ENCODE data around the gene AFG1L.
"Not testable (repeated sequence)": the region's sequence is repeated elsewhere in the genome, so short reads cannot be mapped to it uniquely, and the experiment has no call there.

The AFG1L gene

GRCh38 chr6:108407904-108408827, 113.3 kb downstream of the AFG1L start:
- H3K36me3 ChIP-seq (ENCODE audit: insufficient read depth, low read length), result no peaks in the 10 kb centered on the region
- no peaks in the 10 kb centered on the region for H3K27me3 ChIP-seq (ENCODE audit: insufficient read depth, low read length, poor library complexity, severe bottlenecking)
- no peak overlapping the region for H3K4me2 ChIP-seq (ENCODE audit: low read depth, low read length, poor library complexity, severe bottlenecking)
- H3K4me1 ChIP-seq (ENCODE audit: insufficient read depth, low read length, poor library complexity, severe bottlenecking), result no peaks in the 10 kb centered on the region
- H3K9me2 ChIP-seq (replicated peaks; ENCODE audit: low read depth, low read length), result no peaks in the 10 kb centered on the region
- no peak overlapping the region for H3K9ac ChIP-seq (ENCODE audit: low read depth, low read length, poor library complexity, severe bottlenecking)
- H3K9me3 ChIP-seq (ENCODE audit: insufficient read depth, low read depth, low read length), result no peaks in the 10 kb centered on the region
- TF ChIP-seq CTCF (conservative IDR thresholded peaks at IDR 0.05; ENCODE audit: low read length), result no peak
- H3K79me2 ChIP-seq (ENCODE audit: insufficient read depth, low read length), result no peaks in the 10 kb centered on the region
- no peak overlapping the region for H3K4me3 ChIP-seq (ENCODE audit: low read length, poor library complexity, severe bottlenecking)
- H4K20me1 ChIP-seq (ENCODE audit: insufficient read depth, low read length, poor library complexity, severe bottlenecking), result no peaks in the 10 kb centered on the region
- H3F3A ChIP-seq (ENCODE audit: low read depth), result no peaks in the 10 kb centered on the region
- H2AFZ ChIP-seq (ENCODE audit: low read length), result no peak overlapping the region

DNA sequence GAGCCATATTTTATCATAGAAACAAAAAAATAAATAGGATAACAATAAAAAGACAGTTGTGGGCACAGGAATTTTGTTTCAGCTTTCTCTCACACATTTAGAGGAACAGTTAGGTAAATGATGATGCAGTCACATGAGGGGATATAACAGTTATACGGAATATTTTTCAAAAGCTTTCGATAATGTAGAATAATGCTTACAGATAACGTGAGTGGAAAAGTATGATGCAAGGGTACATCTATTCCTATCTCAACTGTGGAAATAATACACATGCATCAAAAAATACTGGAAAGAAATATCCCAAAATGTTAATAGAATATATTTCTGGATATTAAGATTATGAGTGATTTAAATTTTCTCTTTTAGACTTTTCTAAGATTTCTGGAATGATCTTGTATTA, 114.0 kb downstream of the AFG1L start:
- Histone ChIP-seq H3K9me2 (replicated peaks; ENCODE audit: low read depth, low read length) (no peaks in the 10 kb centered on the region), H3F3A (ENCODE audit: low read depth) (no peaks in the 10 kb centered on the region), H3K4me2 (ENCODE audit: low read depth, low read length, poor library complexity, severe bottlenecking) (no peak overlapping the region), H3K36me3 (ENCODE audit: insufficient read depth, low read length) (no peaks in the 10 kb centered on the region), H3K27me3 (ENCODE audit: insufficient read depth, low read length, poor library complexity, severe bottlenecking) (no peaks in the 10 kb centered on the region), H2AFZ (ENCODE audit: low read length) (no peak overlapping the region), H3K4me3 (ENCODE audit: low read length, poor library complexity, severe bottlenecking) (no peak overlapping the region), H3K9ac (ENCODE audit: low read depth, low read length, poor library complexity, severe bottlenecking) (no peak overlapping the region), H3K4me1 (ENCODE audit: insufficient read depth, low read length, poor library complexity, severe bottlenecking) (no peaks in the 10 kb centered on the region), H3K79me2 (ENCODE audit: insufficient read depth, low read length) (no peaks in the 10 kb centered on the region), H3K9me3 (ENCODE audit: insufficient read depth, low read depth, low read length) (no peaks in the 10 kb centered on the region), H4K20me1 (ENCODE audit: insufficient read depth, low read length, poor library complexity, severe bottlenecking) (no peaks in the 10 kb centered on the region)
- TF ChIP-seq EZH2phosphoT487 (IDR thresholded peaks at IDR 0.05; ENCODE audit: borderline replicate concordance), result no peak
- TF ChIP-seq CTCF (conservative IDR thresholded peaks at IDR 0.05; ENCODE audit: low read length), result no peak

DNA sequence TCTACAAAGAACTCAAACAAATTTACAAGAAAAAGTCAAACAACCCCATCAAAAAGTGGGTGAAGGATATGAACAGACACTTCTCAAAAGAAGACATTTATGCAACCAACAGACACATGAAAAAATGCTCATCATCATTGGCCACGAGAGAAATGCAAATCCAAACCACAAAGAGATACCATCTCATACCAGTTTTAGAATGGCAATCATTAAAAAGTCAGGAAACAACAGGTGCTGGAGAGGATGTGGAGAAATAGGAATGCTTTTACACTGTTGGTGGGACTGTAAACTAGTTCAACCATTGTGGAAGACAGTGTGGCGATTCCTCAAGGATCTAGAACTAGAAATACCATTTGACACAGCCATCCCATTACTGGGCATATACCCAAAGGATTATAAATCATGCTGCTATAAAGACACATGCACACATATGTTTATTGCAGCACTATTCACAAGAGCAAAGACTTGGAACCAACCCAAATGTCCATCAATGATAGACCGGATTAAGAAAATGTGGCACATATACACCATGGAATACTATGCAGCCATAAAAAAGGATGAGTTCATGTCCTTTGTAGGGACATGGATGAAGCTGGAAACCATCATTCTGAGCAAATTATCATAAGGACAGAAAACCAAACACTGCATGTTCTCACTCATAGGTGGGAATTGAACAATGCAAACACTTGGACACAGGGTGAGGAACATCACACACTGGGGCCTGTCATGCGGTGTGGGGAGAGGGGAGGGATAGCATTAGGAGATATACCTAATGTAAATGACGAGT, 121.4 kb downstream of the AFG1L start:
- H3K79me2 ChIP-seq (ENCODE audit: insufficient read depth, low read length); H2AFZ ChIP-seq (ENCODE audit: low read length); H3F3A ChIP-seq (ENCODE audit: low read depth); H3K27me3 ChIP-seq (ENCODE audit: insufficient read depth, low read length, poor library complexity, severe bottlenecking); H4K20me1 ChIP-seq (ENCODE audit: insufficient read depth, low read length, poor library complexity, severe bottlenecking); H3K4me1 ChIP-seq (ENCODE audit: insufficient read depth, low read length, poor library complexity, severe bottlenecking); H3K4me2 ChIP-seq (ENCODE audit: low read depth, low read length, poor library complexity, severe bottlenecking); H3K9me2 ChIP-seq (replicated peaks; ENCODE audit: low read depth, low read length); H3K36me3 ChIP-seq (ENCODE audit: insufficient read depth, low read length); H3K4me3 ChIP-seq (ENCODE audit: low read length, poor library complexity, severe bottlenecking); H3K9ac ChIP-seq (ENCODE audit: low read depth, low read length, poor library complexity, severe bottlenecking); H3K9me3 ChIP-seq (ENCODE audit: insufficient read depth, low read depth, low read length): not testable (repeated sequence)

Measured in Loucy (cell line).